Tibial nerve (tissue), 4 donors: Measurements from ENCODE around the gene GALNT18.

ENCODE experiments used
- CTCF ChIP-seq, 5 experiments: fragments of 200-600 bp in 3 of 5; fragments of 450-650 bp in 2 of 5; sonication (generic) in 3 of 5; IDR thresholded peaks; one replicate each; pipeline ENCODE4 v1.5.1; 2016 to 2019; ENCODE audit warnings: antibody characterized with exemption in 5 of 5, mild to moderate bottlenecking in 3 of 5, moderate library complexity in 2 of 5
- EP300 ChIP-seq, 2 donors: sonication (generic); formaldehyde crosslinking; IDR thresholded peaks; one replicate each; pipeline ENCODE4 v1.6.1; 2017; ENCODE audit warnings: antibody characterized with exemption in 2 of 2, mild to moderate bottlenecking in 1 of 2
- POLR2A ChIP-seq, 2 donors: fragments of 450-650 bp; IDR thresholded peaks; one replicate each; pipeline ENCODE4 v1.6.1; 2017; ENCODE audit warnings: antibody characterized with exemption in 2 of 2, mild to moderate bottlenecking in 2 of 2, moderate library complexity in 2 of 2

GRCh38 chr11:11558826-11559225 is 63.0 kb downstream of the GALNT18 start:
- TF ChIP-seq CTCF (IDR thresholded peaks at IDR 0.05) (no peak), EP300 (IDR thresholded peaks at IDR 0.05) (no peak), POLR2A (IDR thresholded peaks at IDR 0.05) (no peak)
